Measurements from ENCODE around the gene OR5T2. TPM values are rescaled to one million over a fixed set of nuclear protein-coding genes. Genes with fewer than 3 reads are reported as not detected.

The OR5T2 gene
- total RNA-seq, 1 experiment from 2014 or later, result not detected

- Mint-ChIP-seq H3K27ac (no peak overlapping the region), H3K36me3 (ENCODE audit: insufficient read depth in 1 of 3, low read depth in 3 of 3) (peaks cover 0 to 8% (median 0%) of the 10 kb centered on the region in 3 experiments; a peak in 2 of 7 replicates), H3K27me3 (ENCODE audit: low read depth) (no peaks in the 10 kb centered on the region), H3K4me1 (no peaks in the 10 kb centered on the region), H3K9me3 (peaks cover 12 to 36% of the 10 kb centered on the region in 2 experiments; a peak in 4 of 5 replicates), H3K4me3 (no peak overlapping the region)
- Histone ChIP-seq H2BK15ac (ENCODE audit: low read depth, low read length) (no peak overlapping the region), H3K79me1 (ENCODE audit: insufficient read depth, low read depth, low read length, poor library complexity, severe bottlenecking) (no peaks in the 10 kb centered on the region), H3K4ac (ENCODE audit: low read depth, low read length) (no peak overlapping the region), H3T11ph (ENCODE audit: low read length) (no peak overlapping the region), H2BK20ac (ENCODE audit: low read depth, low read length, poor library complexity, severe bottlenecking) (no peak overlapping the region), H3K14ac (ENCODE audit: insufficient read depth, low read length) (no peak overlapping the region), H2BK5ac (ENCODE audit: insufficient read length, low read length) (no peak overlapping the region), H2AFZ (ENCODE audit: low read length) (no peak overlapping the region), H3K27ac (ENCODE audit: insufficient read length, low read depth, low read length) (no peak overlapping the region), H4K20me1 (ENCODE audit: control insufficient read depth, insufficient read depth, insufficient read length) (no peaks in the 10 kb centered on the region), H3K9ac (ENCODE audit: extremely low read depth, insufficient read length, low read length) (no peak overlapping the region), H4K8ac (replicated peaks; ENCODE audit: insufficient read length, low read depth, low read length) (no peak overlapping the region), H3K4me1 (ENCODE audit: insufficient read depth, low read length) (no peaks in the 10 kb centered on the region), H3K56ac (ENCODE audit: insufficient read length, low read depth, low read length) (no peak overlapping the region), H3K79me2 (ENCODE audit: insufficient read depth, low read length) (no peaks in the 10 kb centered on the region), H3K18ac (ENCODE audit: insufficient read length, low read depth, low read length) (no peak overlapping the region), H2BK120ac (ENCODE audit: low read depth, low read length, poor library complexity, severe bottlenecking) (no peak overlapping the region), H4K91ac (ENCODE audit: insufficient read length, low read depth, low read length) (no peak overlapping the region), H3K4me2 (ENCODE audit: insufficient read depth, insufficient read length, low read length) (no peak overlapping the region), H3K9me3 (ENCODE audit: control insufficient read depth, low read depth, low read length) (no peaks in the 10 kb centered on the region), H3K23me2 (ENCODE audit: insufficient read length, low read depth, low read length, poor library complexity, severe bottlenecking) (no peaks in the 10 kb centered on the region), H4K5ac (ENCODE audit: insufficient read length, low read depth, low read length) (no peak overlapping the region), H2AK5ac (ENCODE audit: insufficient read length, low read length) (no peak overlapping the region), H3K27me3 (ENCODE audit: insufficient read depth, low read length) (no peaks in the 10 kb centered on the region), H3K23ac (ENCODE audit: insufficient read length, low read depth, low read length) (no peak overlapping the region), H2BK12ac (ENCODE audit: insufficient read length, low read depth, low read length) (no peak overlapping the region)
- WGBS (ENCODE audit: extremely low coverage, insufficient read length, low lambda C conversion rate), result no CpG with 5 or more reads among the region's 1 CpG
- no peak for TF ChIP-seq CTCF (conservative IDR thresholded peaks at IDR 0.05)
- no peak for DNase-seq
Measured at GRCh38 chr11:56207790-56208189, 26.3 kb downstream of the OR5T2 start.
